COLO829 (cell line): ENCODE data around the gene FGF7.
"Not testable (repeated sequence)": the region's sequence is repeated elsewhere in the genome, so short reads cannot be mapped to it uniquely, and the experiment has no call there.

Experiments
- DNase-seq: peaks from one replicate; pipeline ENCODE4 v3.0.0; 2012; ENCODE audit warnings: low spot score

The FGF7 gene

GRCh38 chr15:49495993-49496753 is 73.1 kb downstream of the FGF7 start:
- peak; percentile 1 for DNase-seq

DNA sequence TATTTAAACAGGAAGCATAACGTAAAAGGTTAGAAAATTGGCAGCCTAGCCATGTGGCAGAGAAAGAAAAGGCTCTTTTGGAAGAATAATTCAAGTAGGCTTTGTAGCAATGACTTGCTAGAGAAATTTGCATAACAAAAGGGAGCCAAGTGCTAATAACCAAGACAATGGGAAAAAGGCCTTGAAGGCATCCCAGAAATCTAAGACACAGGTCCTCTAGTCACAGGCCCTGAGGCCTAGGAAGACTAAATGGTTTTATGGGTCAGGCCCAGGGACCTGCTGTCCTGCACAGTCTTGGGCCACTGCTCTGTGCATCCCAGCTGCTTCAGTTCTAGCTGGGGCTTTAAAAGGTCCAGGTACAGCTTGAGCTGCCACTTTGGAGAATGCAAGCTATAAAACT is 78.5 kb downstream of the FGF7 start:
- DNase-seq: no peak

DNA sequence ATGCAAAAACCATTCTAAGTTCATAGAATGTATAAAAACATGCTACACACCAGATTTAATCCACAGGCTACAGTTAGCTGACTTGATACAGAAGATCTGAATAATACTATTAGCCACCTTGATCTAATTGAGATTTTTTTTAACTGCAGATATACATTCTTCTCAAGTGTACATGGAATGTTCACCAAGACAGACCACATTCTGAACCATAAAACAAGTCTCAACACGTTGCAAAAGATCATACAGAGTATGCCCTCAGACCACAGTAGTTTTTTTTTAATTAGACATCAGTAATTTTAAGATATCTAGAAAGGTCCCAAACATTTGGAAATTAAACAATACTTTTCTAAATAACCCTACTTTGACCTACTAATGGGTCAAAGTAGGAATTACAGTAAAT is 83.3 kb downstream of the FGF7 start:
- no peak for DNase-seq

DNA sequence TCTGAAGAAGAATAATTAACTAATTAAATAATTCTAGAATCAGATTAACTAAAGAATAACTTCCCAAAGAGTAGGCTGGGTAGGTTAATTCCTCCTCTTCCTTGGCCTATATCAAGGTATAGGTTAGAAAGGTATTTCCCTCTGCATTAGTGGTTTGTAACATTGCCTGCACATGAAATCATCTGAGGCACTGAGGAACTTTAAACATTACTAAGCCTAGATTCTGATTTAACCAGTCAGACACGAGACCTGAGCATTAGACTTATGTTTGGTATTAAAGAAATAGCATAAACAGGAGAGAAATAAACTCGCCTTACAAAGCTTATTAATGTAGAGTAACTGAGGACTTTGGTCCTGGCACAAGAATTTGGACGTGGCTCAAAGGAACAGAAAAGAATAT is 84.2 kb downstream of the FGF7 start:
- no peak for DNase-seq

GRCh38 chr15:49512739-49513138 is 89.7 kb downstream of the FGF7 start:
- not testable (repeated sequence) for DNase-seq

GRCh38 chr15:49521802-49522201 is 98.8 kb downstream of the FGF7 start:
- peak; percentile 1 for DNase-seq

- no peak for DNase-seq
Measured at GRCh38 chr15:49528289-49528688, 105.2 kb downstream of the FGF7 start.

- DNase-seq: no peak
Measured at GRCh38 chr15:49530092-49530491, 107.0 kb downstream of the FGF7 start.
